BLaER1 (cell line): Measurements from ENCODE around the gene CPEB2.

Source experiments
- H3K27ac ChIP-seq: shearing (Covaris generic); formaldehyde crosslinking; 2 replicates; pipeline ENCODE4 v1.8.1; 2022
- H3K27me3 ChIP-seq: shearing (Covaris generic); formaldehyde crosslinking; 2 replicates; pipeline ENCODE4 v1.8.1; 2022
- H3K36me3 ChIP-seq: shearing (Covaris generic); formaldehyde crosslinking; 2 replicates; pipeline ENCODE4 v1.8.1; 2022
- H3K4me1 ChIP-seq: shearing (Covaris generic); formaldehyde crosslinking; 2 replicates; pipeline ENCODE4 v1.8.1; 2022
- H3K4me2 ChIP-seq: shearing (Covaris generic); formaldehyde crosslinking; 2 replicates; pipeline ENCODE4 v1.8.1; 2022
- H3K4me3 ChIP-seq: shearing (Covaris generic); formaldehyde crosslinking; 2 replicates; pipeline ENCODE4 v1.8.1; 2022
- H3K9ac ChIP-seq: shearing (Covaris generic); formaldehyde crosslinking; 2 replicates; pipeline ENCODE4 v1.8.1; 2022
- H3K9me3 ChIP-seq: shearing (Covaris generic); formaldehyde crosslinking; 2 replicates; pipeline ENCODE4 v1.8.1; 2022
- H4K20me1 ChIP-seq: shearing (Covaris generic); formaldehyde crosslinking; 2 replicates; pipeline ENCODE4 v1.8.1; 2022
- Cebpa-rat ChIP-seq: shearing (Covaris generic); IDR thresholded peaks from 2 replicates; pipeline ENCODE4 v1.8.1; 2022

The CPEB2 gene

GRCh38 chr4:15010038-15010585, 7.8 kb downstream of the CPEB2 start:
- no peak for TF ChIP-seq Cebpa-rat
- no peak overlapping the region for H3K27ac ChIP-seq
- H3K9ac ChIP-seq = no peak overlapping the region
- no peaks in the 10 kb centered on the region for H3K36me3 ChIP-seq
- H3K4me1 ChIP-seq = peaks cover 8% of the 10 kb centered on the region
- no peak overlapping the region for H3K4me2 ChIP-seq
- peaks cover 15% of the 10 kb centered on the region for H4K20me1 ChIP-seq
- no peak overlapping the region for H3K4me3 ChIP-seq
- no peaks in the 10 kb centered on the region for H3K9me3 ChIP-seq
- peaks cover 13% of the 10 kb centered on the region for H3K27me3 ChIP-seq

GRCh38 chr4:15011166-15011565, 8.9 kb downstream of the CPEB2 start:
- Histone ChIP-seq H3K9ac (no peak overlapping the region), H3K36me3 (no peaks in the 10 kb centered on the region), H3K27ac (no peak overlapping the region), H3K4me3 (no peak overlapping the region), H3K4me2 (no peak overlapping the region), H3K9me3 (no peaks in the 10 kb centered on the region), H3K27me3 (peaks cover 3% of the 10 kb centered on the region; the same call in 1 of the 2 replicates), H3K4me1 (no peaks in the 10 kb centered on the region), H4K20me1 (peaks cover 4% of the 10 kb centered on the region)
- no peak for TF ChIP-seq Cebpa-rat

GRCh38 chr4:15012017-15012788, 9.9 kb downstream of the CPEB2 start:
- H3K9ac ChIP-seq = no peak overlapping the region
- no peaks in the 10 kb centered on the region for H3K36me3 ChIP-seq
- no peak overlapping the region for H3K4me3 ChIP-seq
- H4K20me1 ChIP-seq = no peaks in the 10 kb centered on the region
- H3K4me2 ChIP-seq = no peak overlapping the region
- no peak overlapping the region for H3K27ac ChIP-seq
- no peaks in the 10 kb centered on the region for H3K27me3 ChIP-seq
- no peaks in the 10 kb centered on the region for H3K9me3 ChIP-seq
- H3K4me1 ChIP-seq = no peaks in the 10 kb centered on the region
- no peak for TF ChIP-seq Cebpa-rat

- Histone ChIP-seq H3K9ac (no peak overlapping the region), H3K4me3 (no peak overlapping the region), H3K9me3 (no peaks in the 10 kb centered on the region), H3K4me2 (no peak overlapping the region), H4K20me1 (no peaks in the 10 kb centered on the region), H3K27ac (no peak overlapping the region), H3K4me1 (no peaks in the 10 kb centered on the region), H3K36me3 (no peaks in the 10 kb centered on the region), H3K27me3 (no peaks in the 10 kb centered on the region)
- no peak for TF ChIP-seq Cebpa-rat
Observed at GRCh38 chr4:15013585-15013984, 11.3 kb downstream of the CPEB2 start.

- no peaks in the 10 kb centered on the region for H3K4me1 ChIP-seq
Observed at GRCh38 chr4:15015170-15015569, 12.9 kb downstream of the CPEB2 start.

GRCh38 chr4:15018361-15018760, 16.1 kb downstream of the CPEB2 start:
- H3K9me3 ChIP-seq = no peaks in the 10 kb centered on the region
- H3K4me2 ChIP-seq = no peak overlapping the region
- no peak overlapping the region for H3K27ac ChIP-seq
- no peak for TF ChIP-seq Cebpa-rat
- no peaks in the 10 kb centered on the region for H3K36me3 ChIP-seq
- H3K4me3 ChIP-seq = no peak overlapping the region
- H3K4me1 ChIP-seq = no peaks in the 10 kb centered on the region
- no peak overlapping the region for H3K9ac ChIP-seq
- H3K27me3 ChIP-seq = no peaks in the 10 kb centered on the region
- no peaks in the 10 kb centered on the region for H4K20me1 ChIP-seq

More at GRCh38 chr4:15015170-15015569, 12.9 kb downstream of the CPEB2 start:
- H3K4me2 ChIP-seq = no peak overlapping the region
- H3K27me3 ChIP-seq = no peaks in the 10 kb centered on the region
- H3K4me3 ChIP-seq = no peak overlapping the region
- TF ChIP-seq Cebpa-rat = no peak
- no peaks in the 10 kb centered on the region for H3K36me3 ChIP-seq
- H4K20me1 ChIP-seq = no peaks in the 10 kb centered on the region
- H3K9ac ChIP-seq = no peak overlapping the region
- no peaks in the 10 kb centered on the region for H3K9me3 ChIP-seq
- no peak overlapping the region for H3K27ac ChIP-seq

- Histone ChIP-seq H3K27ac (no peak overlapping the region), H3K4me2 (no peak overlapping the region)
Observed at GRCh38 chr4:15020502-15021286, 18.4 kb downstream of the CPEB2 start.

GRCh38 chr4:15021311-15021710, 19.0 kb downstream of the CPEB2 start:
- Histone ChIP-seq H4K20me1 (no peaks in the 10 kb centered on the region), H3K4me1 (no peaks in the 10 kb centered on the region), H3K4me3 (no peak overlapping the region), H3K9me3 (no peaks in the 10 kb centered on the region), H3K9ac (no peak overlapping the region), H3K4me2 (no peak overlapping the region), H3K27ac (no peak overlapping the region), H3K36me3 (no peaks in the 10 kb centered on the region), H3K27me3 (no peaks in the 10 kb centered on the region)
- TF ChIP-seq Cebpa-rat = no peak

More at GRCh38 chr4:15020502-15021286, 18.4 kb downstream of the CPEB2 start:
- no peak overlapping the region for H3K4me3 ChIP-seq
- H3K9me3 ChIP-seq = no peaks in the 10 kb centered on the region
- no peaks in the 10 kb centered on the region for H3K27me3 ChIP-seq
- TF ChIP-seq Cebpa-rat = no peak
- H3K36me3 ChIP-seq = no peaks in the 10 kb centered on the region
- no peaks in the 10 kb centered on the region for H3K4me1 ChIP-seq
- H3K9ac ChIP-seq = no peak overlapping the region
- no peaks in the 10 kb centered on the region for H4K20me1 ChIP-seq

- Histone ChIP-seq H3K27ac (no peak overlapping the region), H3K27me3 (no peaks in the 10 kb centered on the region), H3K4me3 (no peak overlapping the region), H3K4me1 (no peaks in the 10 kb centered on the region), H3K4me2 (no peak overlapping the region), H3K36me3 (no peaks in the 10 kb centered on the region), H3K9ac (no peak overlapping the region), H3K9me3 (no peaks in the 10 kb centered on the region), H4K20me1 (no peaks in the 10 kb centered on the region)
- TF ChIP-seq Cebpa-rat = no peak
Observed at GRCh38 chr4:15021946-15022345, 19.7 kb downstream of the CPEB2 start.

GRCh38 chr4:15024386-15024785, 22.1 kb downstream of the CPEB2 start:
- Histone ChIP-seq H4K20me1 (no peaks in the 10 kb centered on the region), H3K4me1 (no peaks in the 10 kb centered on the region)
- TF ChIP-seq Cebpa-rat = no peak

More at GRCh38 chr4:15024386-15024785, 22.1 kb downstream of the CPEB2 start:
- Histone ChIP-seq H3K27me3 (no peaks in the 10 kb centered on the region), H3K36me3 (no peaks in the 10 kb centered on the region), H3K9ac (no peak overlapping the region), H3K27ac (no peak overlapping the region), H3K4me3 (no peak overlapping the region), H3K9me3 (no peaks in the 10 kb centered on the region), H3K4me2 (no peak overlapping the region)
